GM18505 (cell line): ENCODE results near the gene TRIP6.
"Not testable (repeated sequence)": the region's sequence is repeated elsewhere in the genome, so short reads cannot be mapped to it uniquely, and the experiment has no call there.

ENCODE experiments used
- ATAC-seq: cut with Tn5 transposase; IDR thresholded peaks from one replicate; pipeline ENCODE4 v1.9.1; 2021; ENCODE audit not compliant: unreplicated experiment
- POLR2A ChIP-seq: IDR thresholded peaks from 4 replicates; pipeline ENCODE4 v1.6.1; 2011; ENCODE audit warnings: borderline replicate concordance; ENCODE audit not compliant: insufficient read depth, insufficient read length; ENCODE audit errors: extremely low read depth

The TRIP6 gene

GRCh38 chr7:100908512-100908911, 41.3 kb downstream of the TRIP6 start:
- ATAC-seq, result no peak
- no peak for TF ChIP-seq POLR2A

DNA sequence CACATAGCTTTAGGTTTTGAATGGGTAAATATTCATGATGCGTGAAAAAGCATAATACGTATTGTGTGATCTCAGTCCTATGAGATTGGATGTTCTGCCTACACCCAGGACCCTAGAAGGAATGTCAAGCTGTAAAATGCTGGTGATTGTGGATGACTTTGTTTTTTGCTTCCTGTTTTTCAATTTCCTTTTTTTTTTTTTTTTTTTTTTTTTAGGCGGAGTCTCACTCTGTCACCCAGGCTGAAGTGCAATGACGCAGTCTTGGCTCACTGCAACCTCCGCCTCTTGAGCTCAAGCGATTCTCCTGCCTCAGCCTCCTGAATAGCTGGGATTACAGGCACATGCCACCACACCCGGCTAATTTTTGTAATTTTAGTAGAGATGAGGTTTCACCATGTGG, 43.3 kb downstream of the TRIP6 start:
- not testable (repeated sequence) for ATAC-seq

DNA sequence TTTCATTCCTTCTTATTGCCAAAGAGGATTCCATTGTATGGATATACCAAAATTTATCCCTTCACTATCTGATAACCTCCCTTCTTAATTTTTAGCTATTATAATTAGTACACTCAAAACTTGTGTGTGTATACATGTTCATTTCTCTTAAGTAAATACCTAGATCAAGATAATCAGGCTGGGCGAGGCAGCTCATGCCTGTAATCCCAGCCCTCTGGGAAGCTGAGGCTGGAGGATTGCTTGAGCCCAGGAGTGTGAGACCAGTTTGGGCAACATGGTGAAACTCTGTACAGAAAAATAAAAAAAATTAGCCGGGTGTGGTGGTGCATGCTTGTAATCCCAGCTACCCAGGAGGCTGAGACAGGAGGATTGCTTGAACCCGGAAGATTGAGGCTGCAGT, 44.3 kb downstream of the TRIP6 start:
- TF ChIP-seq POLR2A, result no peak
- ATAC-seq, result no peak

GRCh38 chr7:100914208-100914878, 47.2 kb downstream of the TRIP6 start:
- ATAC-seq, result no peak
- TF ChIP-seq POLR2A, result no peak

DNA sequence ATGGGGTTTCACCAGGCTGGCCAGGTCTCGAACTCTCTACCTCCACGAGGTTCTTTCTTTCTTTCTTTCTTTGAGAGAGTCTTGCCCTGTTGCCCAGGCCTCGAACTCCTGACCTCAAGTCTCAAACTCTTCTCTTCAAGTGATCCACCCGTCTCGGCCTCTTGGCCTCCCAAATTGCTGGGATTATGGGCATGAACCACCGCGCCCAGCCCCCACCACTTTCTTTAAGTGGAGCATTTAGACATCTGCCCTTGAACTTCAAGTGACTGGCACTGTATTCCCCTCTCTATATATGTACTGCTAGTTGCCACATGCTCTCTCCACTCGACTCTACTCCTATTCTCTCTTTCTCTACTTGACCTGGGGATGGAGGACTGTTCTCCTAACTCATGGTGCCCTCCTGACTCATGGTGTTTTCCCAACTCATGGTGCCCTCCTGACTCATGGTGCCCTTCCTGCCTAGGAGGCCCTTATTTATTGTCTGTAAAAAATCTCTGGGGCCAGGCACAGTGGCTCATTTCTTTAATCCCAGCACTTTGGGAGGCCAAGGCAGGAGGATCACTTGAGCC, 47.8 kb downstream of the TRIP6 start:
- no peak for TF ChIP-seq POLR2A

DNA sequence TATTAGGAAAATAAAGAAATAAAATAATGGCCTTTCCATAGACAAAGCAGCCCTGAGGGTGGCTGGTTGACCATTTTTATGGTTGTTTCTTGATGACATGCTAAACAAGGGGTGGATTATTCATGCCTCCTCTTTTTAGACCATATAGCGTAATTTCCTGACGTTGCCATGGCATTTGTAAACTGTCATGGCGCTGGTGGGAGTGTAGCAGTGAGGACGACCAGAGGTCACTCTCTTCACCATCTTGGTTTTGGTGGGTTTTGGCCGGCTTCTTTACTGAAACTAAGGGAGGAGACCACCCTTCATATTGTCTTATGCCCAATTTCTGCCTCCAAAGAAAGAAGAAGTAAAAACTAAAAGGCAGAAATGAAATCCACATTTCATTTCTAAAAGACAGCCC, 52.1 kb downstream of the TRIP6 start:
- ATAC-seq, result not testable (repeated sequence)

More for the DNA sequence above, 47.8 kb downstream of the TRIP6 start:
- ATAC-seq, result no peak

- ATAC-seq, result not testable (repeated sequence)
Observed at GRCh38 chr7:100919779-100920437, 52.7 kb downstream of the TRIP6 start.

- ATAC-seq, result no peak
- no peak for TF ChIP-seq POLR2A
Observed at GRCh38 chr7:100921039-100921438, 53.9 kb downstream of the TRIP6 start.
